Measurements from ENCODE around the gene TRA2B.

The TRA2B gene

DNA sequence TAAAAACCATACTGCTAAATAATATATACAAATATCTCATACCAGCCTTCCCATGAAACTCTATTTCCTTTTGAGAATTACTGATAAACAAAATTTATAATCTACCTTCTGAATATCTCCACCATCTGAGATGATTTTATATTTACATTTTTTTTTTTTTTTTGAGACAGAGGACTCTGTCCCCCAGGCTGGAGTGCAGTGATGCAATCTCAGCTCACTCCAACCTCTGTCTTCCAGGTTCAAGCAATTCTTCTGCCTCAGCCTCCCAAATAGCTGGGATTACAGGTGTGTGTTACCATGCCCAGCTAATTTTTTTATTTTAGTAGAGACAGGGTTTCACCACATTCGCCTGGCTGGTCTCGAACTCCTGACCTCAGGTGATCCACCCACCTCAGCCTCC, 70.2 kb downstream of the TRA2B start:
- no peak for DNase-seq (ENCODE audit: low read depth)

DNA sequence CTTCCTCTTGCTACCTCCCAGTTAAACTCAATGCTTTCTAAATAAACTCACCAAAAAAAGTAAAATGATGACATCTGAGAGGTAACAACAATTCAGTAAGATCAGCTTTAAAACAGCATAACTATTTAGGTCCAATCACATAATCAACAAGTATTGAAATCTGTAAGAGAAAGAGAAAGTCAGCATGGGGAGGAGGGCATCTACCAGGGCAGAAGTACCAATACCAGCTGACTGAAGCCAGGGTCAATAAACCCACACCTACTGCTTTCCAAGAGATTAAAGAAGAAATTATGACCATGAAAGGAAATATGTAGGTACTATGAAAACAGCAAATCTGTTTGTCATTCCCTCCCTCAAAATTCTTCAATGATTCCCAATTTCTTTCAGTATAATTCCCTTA, 70.8 kb downstream of the TRA2B start:
- DNase-seq (ENCODE audit: low read depth): no peak

DNA sequence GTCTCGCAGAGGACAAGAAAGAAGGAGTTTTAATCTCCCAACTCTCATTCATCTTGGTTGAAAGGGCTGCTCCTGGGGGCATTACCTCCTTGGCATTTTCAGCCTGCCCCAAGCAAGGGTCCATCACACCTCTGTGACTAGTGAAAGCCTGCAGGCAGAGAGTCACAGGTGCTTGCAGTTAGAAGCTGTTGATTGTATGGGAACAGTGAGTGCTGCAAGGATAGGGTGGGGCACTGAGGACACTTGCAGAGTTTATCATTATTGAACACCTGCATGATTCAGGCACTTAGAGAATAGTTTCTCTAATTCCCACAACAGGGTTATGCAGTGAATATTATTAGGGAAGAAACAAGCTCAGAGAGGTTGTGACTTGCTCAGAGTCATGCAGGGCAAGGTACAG, 71.3 kb downstream of the TRA2B start:
- no peak for DNase-seq (ENCODE audit: low read depth)

All from HS-27A (cell line).